K562 (cell line): ENCODE measurements around the gene TNRC6B. TPM values are rescaled to one million over a fixed set of nuclear protein-coding genes. Genes with fewer than 3 reads are reported as not detected.

ENCODE experiments used
- ASH1L ChIP-seq: fragments of 450-650 bp; IDR thresholded peaks from 2 replicates; pipeline ENCODE4 v1.6.1; 2018; ENCODE audit warnings: borderline replicate concordance, mild to moderate bottlenecking, low read depth; ENCODE audit not compliant: partially characterized antibody
- CBX2 ChIP-seq: fragments of 200-600 bp; sonication (generic); IDR thresholded peaks from one replicate; pipeline ENCODE4 v1.6.1; 2012; ENCODE audit warnings: mild to moderate bottlenecking, low read length, inconsistent platforms; ENCODE audit not compliant: insufficient read depth, poor library complexity, severe bottlenecking
- CHD2 ChIP-seq: IDR thresholded peaks from 2 replicates; pipeline ENCODE4 v1.6.1; 2011; ENCODE audit warnings: low read depth, low read length
- ESRRA ChIP-seq: fragments of 450-650 bp; IDR thresholded peaks from 2 replicates; pipeline ENCODE4 v1.6.1; 2014; ENCODE audit warnings: low read depth, mild to moderate bottlenecking, moderate library complexity, borderline replicate concordance
- HEY1 ChIP-seq: fragments of 250-450 bp; sonication (Bioruptor Pico); IDR thresholded peaks from 2 replicates; pipeline ENCODE4 v1.5.0; 2020; ENCODE audit warnings: mild to moderate bottlenecking, moderate library complexity, borderline replicate concordance
- JUND ChIP-seq, 2 experiments: IDR thresholded peaks; 2 replicates in 1 of 2; 3 replicates in 1 of 2; pipeline ENCODE4 v1.6.1; 2011; ENCODE audit warnings: borderline replicate concordance in 2 of 2, low read depth in 2 of 2, low read length in 2 of 2, improper control_type of control experiment in 1 of 2, missing biosample characterization in 1 of 2, missing genetic modification characterization in 1 of 2, missing genetic modification reagents in 1 of 2
- KLF6 ChIP-seq: fragments of 250-450 bp; sonication (Bioruptor Pico); IDR thresholded peaks from 2 replicates; pipeline ENCODE4 v1.4.0; 2020; ENCODE audit warnings: mild to moderate bottlenecking, moderate library complexity, borderline replicate concordance
- MNT ChIP-seq, 2 experiments: fragments of 450-650 bp; conservative IDR thresholded peaks; 2 replicates each; pipeline ENCODE4 v1.6.1; 2017; ENCODE audit warnings: mild to moderate bottlenecking in 2 of 2, moderate library complexity in 2 of 2
- MTA2 ChIP-seq: fragments of 450-650 bp; IDR thresholded peaks from 2 replicates; pipeline ENCODE4 v1.6.1; 2016; ENCODE audit warnings: low read depth
- PHB2 ChIP-seq: fragments of 450-650 bp; IDR thresholded peaks from 2 replicates; pipeline ENCODE4 v1.6.1; 2017; ENCODE audit warnings: low read depth
- POLR2H ChIP-seq: IDR thresholded peaks from 2 replicates; pipeline ENCODE4 v1.6.1; 2016; ENCODE audit warnings: missing genetic modification characterization, low read depth, mild to moderate bottlenecking, control low read depth, missing compliant biosample characterization, moderate library complexity
- RBM25 ChIP-seq: fragments of 200-400 bp; formaldehyde crosslinking; IDR thresholded peaks from 2 replicates; pipeline ENCODE4 v1.6.1; 2018; ENCODE audit warnings: low read length, low read depth, moderate library complexity; ENCODE audit not compliant: severe bottlenecking
- RCOR1 ChIP-seq, 2 experiments: IDR thresholded peaks; 2 replicates each; pipeline ENCODE4 v1.6.1; 2012; ENCODE audit warnings: low read depth in 2 of 2, low read length in 2 of 2, borderline replicate concordance in 1 of 2, improper control_type of control experiment in 1 of 2
- SMAD3 ChIP-seq: fragments of 450-650 bp; formaldehyde crosslinking; conservative IDR thresholded peaks from 2 replicates; pipeline ENCODE4 v1.4.0; 2020; ENCODE audit warnings: mild to moderate bottlenecking
- SNIP1 ChIP-seq: fragments of 450-650 bp; IDR thresholded peaks from 2 replicates; pipeline ENCODE4 v1.7.1; 2017; ENCODE audit warnings: low read depth, mild to moderate bottlenecking
- SRSF3 ChIP-seq: fragments of 200-400 bp; formaldehyde crosslinking; IDR thresholded peaks from 2 replicates; pipeline ENCODE4 v1.6.1; 2016; ENCODE audit warnings: mild to moderate bottlenecking, low read length, moderate library complexity; ENCODE audit not compliant: insufficient read depth
- STAT5A ChIP-seq: IDR thresholded peaks from 2 replicates; pipeline ENCODE4 v1.6.1; 2012; ENCODE audit warnings: low read length, inconsistent platforms, borderline replicate concordance
- WHSC1 ChIP-seq: IDR thresholded peaks from one replicate; pipeline ENCODE4 v1.6.1; 2012; ENCODE audit warnings: low read length, control low read depth, inconsistent platforms
- ZNF133 ChIP-seq: fragments of 250-450 bp; sonication (Bioruptor Pico); IDR thresholded peaks from 2 replicates; pipeline ENCODE4 v1.4.0; 2020; ENCODE audit warnings: mild to moderate bottlenecking
- ZNF609 ChIP-seq: sonication (generic); formaldehyde crosslinking; IDR thresholded peaks from 2 replicates; pipeline ENCODE4 v1.8.1; 2023; ENCODE audit warnings: missing genetic modification reagents, mild to moderate bottlenecking, borderline replicate concordance
- ZNF696 ChIP-seq: fragments of 250-450 bp; sonication (Bioruptor Pico); conservative IDR thresholded peaks from 2 replicates; pipeline ENCODE4 v1.4.0; 2020; ENCODE audit warnings: mild to moderate bottlenecking, moderate library complexity
- polyA plus RNA-seq, 8 experiments: library from polyadenylated mRNA; depleted of rRNA in 4 of 8; stranded (reverse) in 5 of 8; unstranded in 3 of 8; fragments of >200 nt; fragmentation: Nextera tagmentation in 2 of 8; fragmentation: Illumina TruSeq in 1 of 8; extraction: Ambion mirVana in 2 of 8; extraction: Trizol in 1 of 8; gene quantifications; 2 replicates each; pipeline versions ENCODE4 v1.2.1 to v1.2.3, GENCODE V29; 2011 to 2014; ENCODE audit warnings: inconsistent platforms in 1 of 8, missing spikeins in 1 of 8
- total RNA-seq, 7 experiments: library from RNA; depleted of rRNA in 6 of 7; stranded (reverse); fragments of >200 nt in 6 of 7; fragmentation: Illumina TruSeq in 2 of 7; extraction: Trizol in 2 of 7; gene quantifications; 2 replicates each; pipeline versions ENCODE4 v1.2.1 to v1.2.3, GENCODE V29; 2011 to 2021; ENCODE audit warnings: low replicate concordance in 1 of 7

The TNRC6B gene
- total and polyA plus RNA-seq, 9 of the 15 experiments (the other 6 are each of a cell fraction or from before 2014, with no cell fraction given), result 0.96 to 18.8 (median 10.8) TPM

GRCh38 chr22:40328546-40329456, 151.1 kb downstream of the TNRC6B start (continued):
- no peak for TF ChIP-seq ASH1L
- peak; percentile 88 for TF ChIP-seq PHB2
- TF ChIP-seq CBX2, result no peak
- peak; percentile 84 for TF ChIP-seq SMAD3 (CRISPR knock-in tag)
- peak; percentile 58 to 87; a peak in 3 of 4 replicates for TF ChIP-seq RCOR1 (IDR thresholded peaks at IDR 0.05; ENCODE audit: borderline replicate concordance in 1 of 2, low read depth in 2 of 2, low read length in 2 of 2)
- TF ChIP-seq HEY1 (CRISPR knock-in tag), result no peak
- TF ChIP-seq JUND (IDR thresholded peaks at IDR 0.05; ENCODE audit: borderline replicate concordance, low read depth, low read length), result peak; percentile 29; the same call in 1 of the 2 replicates
- peak; percentile 32; the same call in 1 of the 3 replicates for TF ChIP-seq JUND (tag; IDR thresholded peaks at IDR 0.05; ENCODE audit: borderline replicate concordance, low read depth, low read length)
- TF ChIP-seq ESRRA, result peak; percentile 85; the same call in 1 of the 2 replicates
- no peak for TF ChIP-seq ZNF696 (CRISPR knock-in tag)
- TF ChIP-seq ZNF133 (CRISPR knock-in tag), result no peak
- no peak for TF ChIP-seq CHD2
- peak; percentile 68 to 84; a peak in 3 of 4 replicates for TF ChIP-seq MNT (conservative IDR thresholded peaks at IDR 0.05)
- TF ChIP-seq RBM25, result no peak
- TF ChIP-seq STAT5A, result peak; percentile 88
- TF ChIP-seq ZNF609 (CRISPR knock-in tag), result 0 out of 2 replicates have a peak, but pooled peaks have one; percentile 44
- TF ChIP-seq WHSC1, result no peak
- no peak for TF ChIP-seq KLF6
- no peak for TF ChIP-seq SRSF3
- peak; percentile 95 for TF ChIP-seq MTA2
- no peak for TF ChIP-seq POLR2H
- no peak for TF ChIP-seq SNIP1
